Body of pancreas (tissue), 4 donors: Measurements from ENCODE around the gene LRSAM1. TPM values are rescaled to one million over a fixed set of nuclear protein-coding genes. Genes with fewer than 3 reads are reported as not detected.

Source experiments
- ATAC-seq: fragments of 150-250 bp; one replicate; pipeline ENCODE4 v1.9.1; 2016
- DNase-seq, 4 donors: peaks; one replicate each; pipeline ENCODE4 v3.0.0-alpha.2; 2019
- H3K27ac ChIP-seq, 4 donors: fragments of 200-600 bp; sonication (generic); 1 replicate in 3 of 4; 2 replicates in 1 of 4; pipeline versions ENCODE4 v1.5.1 to v1.6.1; 2016 to 2019; ENCODE audit warnings: mild to moderate bottlenecking in 1 of 4, mixed read lengths in 1 of 4, moderate library complexity in 1 of 4
- H3K27me3 ChIP-seq, 2 donors: fragments of 200-600 bp; sonication (generic); one replicate each; pipeline ENCODE4 v1.6.0; 2016; ENCODE audit warnings: mild to moderate bottlenecking in 1 of 2
- H3K36me3 ChIP-seq, 2 donors: fragments of 200-600 bp; sonication (generic); replicated peaks in 1 of 2; 2 replicates each; pipeline ENCODE4 v1.5.1; 2016; ENCODE audit warnings: low read depth in 2 of 2; ENCODE audit not compliant: insufficient read depth in 1 of 2
- H3K4me1 ChIP-seq: fragments of 200-600 bp; sonication (generic); one replicate; pipeline ENCODE4 v1.6.0; 2016
- H3K4me3 ChIP-seq, 2 donors: fragments of 200-600 bp; sonication (generic); 1 replicate in 1 of 2; 2 replicates in 1 of 2; pipeline ENCODE4 v1.5.1; 2016 to 2019
- H3K9me3 ChIP-seq, 3 donors: fragments of 200-600 bp; sonication (generic); 1 replicate in 2 of 3; 2 replicates in 1 of 3; pipeline ENCODE4 v1.5.1; 2016
- POLR2A ChIP-seq, 3 donors: fragments of 450-650 bp; IDR thresholded peaks; one replicate each; pipeline ENCODE4 v1.6.1; 2016; ENCODE audit warnings: antibody characterized with exemption in 3 of 3, mild to moderate bottlenecking in 2 of 3
- WGBS, 2 donors: methylation state at CpG; one replicate each; pipeline ENCODE4 v1.1.5; 2017; 5-methylcytosine and 5-hydroxymethylcytosine counted together
- intact Hi-C: fragments of 100-400 bp; cut with DNase I; formaldehyde crosslinking; loops from one replicate; pipeline ENCODE4 v1.15.1; 2023
- total RNA-seq, 2 donors: library from RNA; depleted of rRNA; stranded (reverse); fragments of >200 nt; gene quantifications; one replicate each; pipeline ENCODE4 v1.1.0, GENCODE V29; 2016
- TF ChIP-seq, protein P1 (sequence below), 7 experiments: fragments of 450-650 bp in 4 of 7; fragments of 200-600 bp in 3 of 7; sonication (generic) in 3 of 7; IDR thresholded peaks; one replicate each; pipeline ENCODE4 v1.5.1; 2016 to 2019; ENCODE audit warnings: antibody characterized with exemption in 7 of 7

The LRSAM1 gene
- total RNA-seq, 2 donors from 2014 or later, result 9.6 to 26.0 TPM

GRCh38 chr9:127495884-127496555, 44.7 kb downstream of the LRSAM1 start:
- H3K27ac ChIP-seq, result peak overlapping the region; percentile 59 to 73 (median 65)
- intact Hi-C loops, result no loop called here
- peaks cover 26% of the 10 kb centered on the region for H3K4me1 ChIP-seq
- H3K27me3 ChIP-seq, result no peaks in the 10 kb centered on the region
- 74 to 87% methylated on average over 9 to 13 of the region's 14 CpGs for WGBS, 2 donors
- DNase-seq (no peak), ATAC-seq (no peak)
- no peaks in the 10 kb centered on the region for H3K9me3 ChIP-seq
- no peaks in the 10 kb centered on the region for H3K36me3 ChIP-seq
- no peak overlapping the region for H3K4me3 ChIP-seq
- TF ChIP-seq, protein P1, sequence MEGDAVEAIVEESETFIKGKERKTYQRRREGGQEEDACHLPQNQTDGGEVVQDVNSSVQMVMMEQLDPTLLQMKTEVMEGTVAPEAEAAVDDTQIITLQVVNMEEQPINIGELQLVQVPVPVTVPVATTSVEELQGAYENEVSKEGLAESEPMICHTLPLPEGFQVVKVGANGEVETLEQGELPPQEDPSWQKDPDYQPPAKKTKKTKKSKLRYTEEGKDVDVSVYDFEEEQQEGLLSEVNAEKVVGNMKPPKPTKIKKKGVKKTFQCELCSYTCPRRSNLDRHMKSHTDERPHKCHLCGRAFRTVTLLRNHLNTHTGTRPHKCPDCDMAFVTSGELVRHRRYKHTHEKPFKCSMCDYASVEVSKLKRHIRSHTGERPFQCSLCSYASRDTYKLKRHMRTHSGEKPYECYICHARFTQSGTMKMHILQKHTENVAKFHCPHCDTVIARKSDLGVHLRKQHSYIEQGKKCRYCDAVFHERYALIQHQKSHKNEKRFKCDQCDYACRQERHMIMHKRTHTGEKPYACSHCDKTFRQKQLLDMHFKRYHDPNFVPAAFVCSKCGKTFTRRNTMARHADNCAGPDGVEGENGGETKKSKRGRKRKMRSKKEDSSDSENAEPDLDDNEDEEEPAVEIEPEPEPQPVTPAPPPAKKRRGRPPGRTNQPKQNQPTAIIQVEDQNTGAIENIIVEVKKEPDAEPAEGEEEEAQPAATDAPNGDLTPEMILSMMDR (IDR thresholded peaks at IDR 0.05), result no peak
- no peak for TF ChIP-seq POLR2A (IDR thresholded peaks at IDR 0.05)

GRCh38 chr9:127496974-127497373, 45.7 kb downstream of the LRSAM1 start:
- WGBS, 2 donors, result 95% methylated on average over 12 of the region's 12 CpGs; no CpG with 5 or more reads in 1 of the 2 donors
- Histone ChIP-seq H3K36me3 (no peaks in the 10 kb centered on the region), H3K4me3 (no peak overlapping the region), H3K27ac (peak overlapping the region in 1 of 4 donors; percentile 68), H3K27me3 (no peaks in the 10 kb centered on the region), H3K4me1 (peaks cover 26% of the 10 kb centered on the region), H3K9me3 (no peaks in the 10 kb centered on the region)
- intact Hi-C loops, result no loop called here
- DNase-seq (no peak), ATAC-seq (no peak)
- TF ChIP-seq, protein P1 (IDR thresholded peaks at IDR 0.05), result no peak
- no peak for TF ChIP-seq POLR2A (IDR thresholded peaks at IDR 0.05)

DNA sequence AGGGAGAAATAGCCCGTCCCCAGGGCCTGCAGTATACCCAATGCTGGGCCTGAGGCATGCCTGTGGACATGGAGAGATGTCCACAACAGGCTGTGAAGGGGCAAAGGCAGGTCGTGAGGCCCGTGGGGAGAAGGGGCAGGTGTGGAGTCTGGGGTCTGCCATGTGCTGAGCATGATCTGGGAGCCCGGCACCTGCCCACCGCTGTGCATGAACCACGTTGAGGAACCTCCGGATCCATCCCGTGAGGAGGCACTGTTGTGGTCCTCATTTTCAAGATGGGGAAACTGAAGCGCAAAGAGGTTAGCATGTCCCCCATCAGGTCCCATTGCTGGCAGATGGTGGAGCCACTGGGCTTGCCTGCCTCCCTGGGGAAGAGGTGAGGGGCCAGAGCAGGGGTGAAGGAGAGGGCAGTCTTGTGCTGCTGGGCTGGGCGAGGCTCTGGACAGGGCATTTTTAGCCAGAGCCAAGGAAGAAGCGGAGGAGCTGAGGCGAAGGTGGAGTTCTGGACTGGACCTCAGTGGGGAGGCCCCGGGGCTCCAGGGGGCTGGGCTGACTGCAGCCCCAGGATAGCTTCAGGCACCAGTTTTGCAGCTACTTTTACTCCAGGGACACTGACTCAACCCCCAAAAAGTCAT, 46.5 kb downstream of the LRSAM1 start:
- Histone ChIP-seq H3K9me3 (no peaks in the 10 kb centered on the region), H3K27ac (no peak overlapping the region), H3K27me3 (no peaks in the 10 kb centered on the region), H3K36me3 (peaks cover 0 to 1% of the 10 kb centered on the region in 2 donors), H3K4me1 (peaks cover 26% of the 10 kb centered on the region), H3K4me3 (no peak overlapping the region)
- ATAC-seq (no peak), DNase-seq (no peak)
- 90 to 93% methylated on average over 6 to 13 of the region's 13 CpGs for WGBS, 2 donors
- TF ChIP-seq, protein P1 (IDR thresholded peaks at IDR 0.05), result no peak
- no peak for TF ChIP-seq POLR2A (IDR thresholded peaks at IDR 0.05)
- intact Hi-C loops, result no loop called here

DNA sequence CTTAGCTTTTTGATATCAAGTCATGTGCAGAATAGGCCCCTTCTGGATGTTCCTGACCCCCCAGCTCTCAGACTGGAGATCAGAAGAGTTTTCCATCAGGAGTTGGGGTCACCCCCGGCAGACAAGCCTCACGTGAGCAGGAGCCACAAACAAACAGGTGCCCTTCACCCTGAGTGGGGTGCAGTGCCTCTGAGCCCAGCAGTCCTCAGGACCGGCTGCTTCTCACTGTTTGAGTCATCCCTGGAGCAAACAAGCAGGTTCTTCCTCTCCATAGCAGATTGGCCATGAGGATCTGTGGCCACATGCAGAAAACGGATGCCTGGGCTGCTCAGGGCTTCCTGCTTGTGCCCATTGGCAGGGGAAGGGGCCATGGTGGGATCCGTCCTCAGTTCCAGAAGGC, 47.0 kb downstream of the LRSAM1 start:
- Histone ChIP-seq H3K27me3 (no peaks in the 10 kb centered on the region), H3K4me1 (peaks cover 26% of the 10 kb centered on the region), H3K27ac (no peak overlapping the region), H3K4me3 (no peak overlapping the region), H3K9me3 (no peaks in the 10 kb centered on the region), H3K36me3 (peaks cover 0 to 7% of the 10 kb centered on the region in 2 donors)
- TF ChIP-seq, protein P1 (IDR thresholded peaks at IDR 0.05), result no peak
- no peak for TF ChIP-seq POLR2A (IDR thresholded peaks at IDR 0.05)
- DNase-seq (no peak), ATAC-seq (no peak)
- 79 to 100% methylated on average over 2 to 5 of the region's 5 CpGs for WGBS, 2 donors
- intact Hi-C loops, result no loop called here
